PFSK-1 (cell line): ENCODE results near the gene G3BP2.

Source experiments
- FOXP2 ChIP-seq: optimal IDR thresholded peaks from 2 replicates; pipeline ENCODE3; 2011; ENCODE audit warnings: borderline replicate concordance, control low read depth, inconsistent platforms; ENCODE audit not compliant: insufficient read depth; ENCODE audit errors: extremely low read length, extremely low read depth
- POLR2AphosphoS5 ChIP-seq: IDR thresholded peaks from 2 replicates; pipeline ENCODE4 v1.6.1; 2012; ENCODE audit warnings: low read depth, mild to moderate bottlenecking, control low read depth, low read length, moderate library complexity
- REST ChIP-seq, 2 experiments: IDR thresholded peaks; 2 replicates each; pipeline versions ENCODE4 v1.6.1 to v1.8.0; 2011 to 2012; ENCODE audit warnings: low read depth in 2 of 2, low read length in 2 of 2, control low read depth in 1 of 2, inconsistent platforms in 1 of 2, mild to moderate bottlenecking in 1 of 2, moderate library complexity in 1 of 2; ENCODE audit not compliant: insufficient read depth in 1 of 2
- SIN3A ChIP-seq: IDR thresholded peaks from 2 replicates; pipeline ENCODE4 v1.6.1; 2012; ENCODE audit warnings: mild to moderate bottlenecking, low read length, moderate library complexity, borderline replicate concordance; ENCODE audit not compliant: insufficient read depth
- TAF1 ChIP-seq: IDR thresholded peaks from 2 replicates; pipeline ENCODE4 v1.6.1; 2012; ENCODE audit warnings: low read length, control low read depth, borderline replicate concordance; ENCODE audit not compliant: insufficient read depth

G3BP2 gene

GRCh38 chr4:75671802-75672421 lies 1.3 kb downstream of the G3BP2 start:
- TF ChIP-seq TAF1 = no peak; the same call in 1 of the 2 replicates
- no peak for TF ChIP-seq POLR2AphosphoS5
- no peak for TF ChIP-seq REST (IDR thresholded peaks at IDR 0.05; ENCODE audit: insufficient read depth in 1 of 2, low read depth in 2 of 2, low read length in 2 of 2)
- TF ChIP-seq FOXP2 = no peak
- TF ChIP-seq SIN3A = no peak

GRCh38 chr4:75668596-75668995 lies 4.6 kb downstream of the G3BP2 start:
- no peak for TF ChIP-seq SIN3A
- TF ChIP-seq REST (IDR thresholded peaks at IDR 0.05; ENCODE audit: insufficient read depth in 1 of 2, low read depth in 2 of 2, low read length in 2 of 2) = no peak
- no peak for TF ChIP-seq POLR2AphosphoS5
- no peak for TF ChIP-seq FOXP2
- TF ChIP-seq TAF1 = no peak

GRCh38 chr4:75666299-75666698 lies 6.9 kb downstream of the G3BP2 start:
- no peak for TF ChIP-seq SIN3A
- TF ChIP-seq REST (IDR thresholded peaks at IDR 0.05; ENCODE audit: insufficient read depth in 1 of 2, low read depth in 2 of 2, low read length in 2 of 2) = no peak
- TF ChIP-seq FOXP2 = no peak
- TF ChIP-seq TAF1 = no peak
- no peak for TF ChIP-seq POLR2AphosphoS5

- TF ChIP-seq POLR2AphosphoS5 (no peak), REST (IDR thresholded peaks at IDR 0.05; ENCODE audit: insufficient read depth in 1 of 2, low read depth in 2 of 2, low read length in 2 of 2) (no peak), SIN3A (no peak)
Observed at GRCh38 chr4:75662626-75663025, 10.6 kb downstream of the G3BP2 start.

- TF ChIP-seq TAF1 (no peak), FOXP2 (no peak), POLR2AphosphoS5 (no peak), REST (IDR thresholded peaks at IDR 0.05; ENCODE audit: insufficient read depth in 1 of 2, low read depth in 2 of 2, low read length in 2 of 2) (no peak), SIN3A (no peak)
Observed at GRCh38 chr4:75660491-75660890, 12.7 kb downstream of the G3BP2 start.
